Measurements from ENCODE around the gene CTU2. TPM values are rescaled to one million over a fixed set of nuclear protein-coding genes. Genes with fewer than 3 reads are reported as not detected.

Gene CTU2
- total RNA-seq, 1 donor from 2014 or later: 10.8 TPM

GRCh38 chr16:88696441-88696840, 9.9 kb upstream of the CTU2 start:
- DNase-seq (ENCODE audit: low spot score): no peak

GRCh38 chr16:88697116-88697830, 9.0 kb upstream of the CTU2 start:
- no peak for DNase-seq (ENCODE audit: low spot score)

- no peak for DNase-seq (ENCODE audit: low spot score)
Measured at GRCh38 chr16:88697831-88698615, 8.3 kb upstream of the CTU2 start.

GRCh38 chr16:88698646-88699045, 7.7 kb upstream of the CTU2 start:
- no peak for DNase-seq (ENCODE audit: low spot score)

- DNase-seq (ENCODE audit: low spot score): no peak
Measured at GRCh38 chr16:88699180-88699579, 7.1 kb upstream of the CTU2 start.

GRCh38 chr16:88700322-88700635, 6.0 kb upstream of the CTU2 start:
- DNase-seq (ENCODE audit: low spot score): no peak

GRCh38 chr16:88700636-88701482, 5.4 kb upstream of the CTU2 start:
- peak; percentile 71 for DNase-seq (ENCODE audit: low spot score)

- DNase-seq (ENCODE audit: low spot score): no peak
Measured at GRCh38 chr16:88701581-88702370, 4.5 kb upstream of the CTU2 start.

GRCh38 chr16:88702371-88703210, 3.7 kb upstream of the CTU2 start:
- no peak for DNase-seq (ENCODE audit: low spot score)

GRCh38 chr16:88703486-88704309, 2.6 kb upstream of the CTU2 start:
- no peak for DNase-seq (ENCODE audit: low spot score)

GRCh38 chr16:88705076-88705684, 1.1 kb upstream of the CTU2 start:
- no peak for DNase-seq (ENCODE audit: low spot score)

- DNase-seq (ENCODE audit: low spot score): no peak
Measured at GRCh38 chr16:88705801-88706228, 488 bp upstream of the CTU2 start.

GRCh38 chr16:88706965-88707826, 893 bp downstream of the CTU2 start:
- DNase-seq (ENCODE audit: low spot score): no peak

- DNase-seq (ENCODE audit: low spot score): no peak
Measured at GRCh38 chr16:88710556-88710955, 4.3 kb downstream of the CTU2 start.

GRCh38 chr16:88711750-88712340, 5.5 kb downstream of the CTU2 start:
- DNase-seq (ENCODE audit: low spot score): no peak

- no peak for DNase-seq (ENCODE audit: low spot score)
Measured at GRCh38 chr16:88712362-88712979, 6.2 kb downstream of the CTU2 start.

GRCh38 chr16:88713054-88713453, 6.8 kb downstream of the CTU2 start:
- no peak for DNase-seq (ENCODE audit: low spot score)

Measured in umbilical cord (tissue), 2 donors.